ENCODE data around the gene SNX25. TPM values are rescaled to one million over a fixed set of nuclear protein-coding genes. Genes with fewer than 3 reads are reported as not detected.

SNX25 gene
- total and polyA plus RNA-seq, 10 of the 15 experiments (the other 5 are each of a cell fraction or from before 2014, with no cell fraction given) = 11.2 to 117 (median 62.8) TPM

DNA sequence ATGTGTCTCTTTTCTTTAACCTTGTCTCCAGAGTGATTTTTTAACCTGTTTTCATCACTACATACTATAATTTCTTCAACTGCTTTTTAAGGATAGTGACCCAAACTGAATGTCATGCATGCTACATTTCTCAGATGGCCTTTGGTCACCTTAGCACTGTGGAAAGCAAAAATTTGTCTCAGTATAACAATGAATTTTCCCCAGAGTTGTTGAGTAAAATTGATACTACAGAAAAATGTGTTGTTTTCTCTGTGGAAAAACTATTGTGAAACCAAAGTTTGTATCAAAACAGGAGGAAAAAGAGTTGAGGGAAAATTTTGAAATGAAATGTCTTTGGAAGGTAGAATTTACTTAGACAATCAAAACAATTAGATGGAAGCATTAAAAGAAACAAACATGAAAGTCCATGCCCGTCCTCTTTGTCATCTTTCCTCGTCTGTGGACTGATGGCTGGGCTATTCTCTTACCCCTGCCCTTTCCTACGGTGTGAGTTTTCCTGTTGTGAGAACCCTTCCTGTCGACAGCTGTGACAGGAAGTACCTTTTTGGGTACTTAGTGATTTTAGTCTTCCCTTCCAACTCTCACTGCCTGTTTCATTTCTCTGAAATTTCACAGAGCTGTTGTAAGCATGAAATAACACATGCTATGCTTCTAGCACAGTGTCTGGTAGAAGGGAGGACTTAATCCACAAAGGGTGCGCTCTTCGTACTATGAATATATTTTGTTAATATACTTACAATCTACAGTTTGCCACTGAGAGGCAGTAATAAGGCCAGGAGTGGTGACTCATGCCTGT is 135.5 kb downstream of the SNX25 start (continued):
- TF ChIP-seq WRNIP1 (IDR thresholded peaks at IDR 0.05; ENCODE audit: borderline replicate concordance, low read depth, low read length) (no peak), RUNX3 (IDR thresholded peaks at IDR 0.05; ENCODE audit: low read length) (peak; percentile 45; the same call in 1 of the 2 replicates), TAF1 (IDR thresholded peaks at IDR 0.05; ENCODE audit: borderline replicate concordance, low read depth, low read length) (peak; percentile 54; the same call in 1 of the 2 replicates), PBX3 (IDR thresholded peaks at IDR 0.05; ENCODE audit: insufficient replicate concordance, low read depth, low read length) (no peak), GABPA (IDR thresholded peaks at IDR 0.05; ENCODE audit: low read depth) (no peak), SUZ12 (IDR thresholded peaks at IDR 0.05; ENCODE audit: unreplicated experiment) (no peak), SIX5 (IDR thresholded peaks at IDR 0.05; ENCODE audit: low read depth, low read length, severe bottlenecking) (no peak), KLF5 (IDR thresholded peaks at IDR 0.05; ENCODE audit: partially characterized antibody) (peak; percentile 32), CREM (IDR thresholded peaks at IDR 0.05; ENCODE audit: low read depth) (peak; percentile 4), ZBED1 (IDR thresholded peaks at IDR 0.05; ENCODE audit: borderline replicate concordance) (peak; percentile 55), ASH2L (IDR thresholded peaks at IDR 0.05; ENCODE audit: borderline replicate concordance, low read depth) (no peak), NBN (IDR thresholded peaks at IDR 0.05) (no peak), FOXK2 (IDR thresholded peaks at IDR 0.05) (no peak), CHD2 (IDR thresholded peaks at IDR 0.05; ENCODE audit: borderline replicate concordance, low read depth, low read length) (no peak), PML (IDR thresholded peaks at IDR 0.05; ENCODE audit: low read length) (0 out of 2 replicates have a peak, but pooled peaks have one; percentile 21)
- TF ChIP-seq, protein P1, sequence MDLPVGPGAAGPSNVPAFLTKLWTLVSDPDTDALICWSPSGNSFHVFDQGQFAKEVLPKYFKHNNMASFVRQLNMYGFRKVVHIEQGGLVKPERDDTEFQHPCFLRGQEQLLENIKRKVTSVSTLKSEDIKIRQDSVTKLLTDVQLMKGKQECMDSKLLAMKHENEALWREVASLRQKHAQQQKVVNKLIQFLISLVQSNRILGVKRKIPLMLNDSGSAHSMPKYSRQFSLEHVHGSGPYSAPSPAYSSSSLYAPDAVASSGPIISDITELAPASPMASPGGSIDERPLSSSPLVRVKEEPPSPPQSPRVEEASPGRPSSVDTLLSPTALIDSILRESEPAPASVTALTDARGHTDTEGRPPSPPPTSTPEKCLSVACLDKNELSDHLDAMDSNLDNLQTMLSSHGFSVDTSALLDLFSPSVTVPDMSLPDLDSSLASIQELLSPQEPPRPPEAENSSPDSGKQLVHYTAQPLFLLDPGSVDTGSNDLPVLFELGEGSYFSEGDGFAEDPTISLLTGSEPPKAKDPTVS (IDR thresholded peaks at IDR 0.05; ENCODE audit: low read depth, low read length) = no peak
- TF ChIP-seq, protein P2, sequence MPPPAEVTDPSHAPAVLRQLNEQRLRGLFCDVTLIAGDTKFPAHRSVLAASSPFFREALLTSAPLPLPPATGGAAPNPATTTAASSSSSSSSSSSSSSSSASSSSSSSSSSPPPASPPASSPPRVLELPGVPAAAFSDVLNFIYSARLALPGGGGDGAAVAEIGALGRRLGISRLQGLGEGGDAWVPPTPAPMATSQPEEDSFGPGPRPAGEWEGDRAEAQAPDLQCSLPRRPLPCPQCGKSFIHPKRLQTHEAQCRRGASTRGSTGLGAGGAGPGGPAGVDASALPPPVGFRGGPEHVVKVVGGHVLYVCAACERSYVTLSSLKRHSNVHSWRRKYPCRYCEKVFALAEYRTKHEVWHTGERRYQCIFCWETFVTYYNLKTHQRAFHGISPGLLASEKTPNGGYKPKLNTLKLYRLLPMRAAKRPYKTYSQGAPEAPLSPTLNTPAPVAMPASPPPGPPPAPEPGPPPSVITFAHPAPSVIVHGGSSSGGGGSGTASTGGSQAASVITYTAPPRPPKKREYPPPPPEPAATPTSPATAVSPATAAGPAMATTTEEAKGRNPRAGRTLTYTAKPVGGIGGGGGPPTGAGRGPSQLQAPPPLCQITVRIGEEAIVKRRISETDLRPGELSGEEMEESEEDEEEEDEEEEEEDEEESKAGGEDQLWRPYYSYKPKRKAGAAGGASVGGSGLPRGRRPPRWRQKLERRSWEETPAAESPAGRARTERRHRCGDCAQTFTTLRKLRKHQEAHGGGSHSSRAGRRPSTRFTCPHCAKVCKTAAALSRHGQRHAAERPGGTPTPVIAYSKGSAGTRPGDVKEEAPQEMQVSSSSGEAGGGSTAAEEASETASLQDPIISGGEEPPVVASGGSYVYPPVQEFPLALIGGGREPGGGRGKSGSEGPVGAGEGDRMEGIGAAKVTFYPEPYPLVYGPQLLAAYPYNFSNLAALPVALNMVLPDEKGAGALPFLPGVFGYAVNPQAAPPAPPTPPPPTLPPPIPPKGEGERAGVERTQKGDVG (CRISPR knock-in tag; IDR thresholded peaks at IDR 0.05) = no peak
- TF ChIP-seq, protein P3, sequence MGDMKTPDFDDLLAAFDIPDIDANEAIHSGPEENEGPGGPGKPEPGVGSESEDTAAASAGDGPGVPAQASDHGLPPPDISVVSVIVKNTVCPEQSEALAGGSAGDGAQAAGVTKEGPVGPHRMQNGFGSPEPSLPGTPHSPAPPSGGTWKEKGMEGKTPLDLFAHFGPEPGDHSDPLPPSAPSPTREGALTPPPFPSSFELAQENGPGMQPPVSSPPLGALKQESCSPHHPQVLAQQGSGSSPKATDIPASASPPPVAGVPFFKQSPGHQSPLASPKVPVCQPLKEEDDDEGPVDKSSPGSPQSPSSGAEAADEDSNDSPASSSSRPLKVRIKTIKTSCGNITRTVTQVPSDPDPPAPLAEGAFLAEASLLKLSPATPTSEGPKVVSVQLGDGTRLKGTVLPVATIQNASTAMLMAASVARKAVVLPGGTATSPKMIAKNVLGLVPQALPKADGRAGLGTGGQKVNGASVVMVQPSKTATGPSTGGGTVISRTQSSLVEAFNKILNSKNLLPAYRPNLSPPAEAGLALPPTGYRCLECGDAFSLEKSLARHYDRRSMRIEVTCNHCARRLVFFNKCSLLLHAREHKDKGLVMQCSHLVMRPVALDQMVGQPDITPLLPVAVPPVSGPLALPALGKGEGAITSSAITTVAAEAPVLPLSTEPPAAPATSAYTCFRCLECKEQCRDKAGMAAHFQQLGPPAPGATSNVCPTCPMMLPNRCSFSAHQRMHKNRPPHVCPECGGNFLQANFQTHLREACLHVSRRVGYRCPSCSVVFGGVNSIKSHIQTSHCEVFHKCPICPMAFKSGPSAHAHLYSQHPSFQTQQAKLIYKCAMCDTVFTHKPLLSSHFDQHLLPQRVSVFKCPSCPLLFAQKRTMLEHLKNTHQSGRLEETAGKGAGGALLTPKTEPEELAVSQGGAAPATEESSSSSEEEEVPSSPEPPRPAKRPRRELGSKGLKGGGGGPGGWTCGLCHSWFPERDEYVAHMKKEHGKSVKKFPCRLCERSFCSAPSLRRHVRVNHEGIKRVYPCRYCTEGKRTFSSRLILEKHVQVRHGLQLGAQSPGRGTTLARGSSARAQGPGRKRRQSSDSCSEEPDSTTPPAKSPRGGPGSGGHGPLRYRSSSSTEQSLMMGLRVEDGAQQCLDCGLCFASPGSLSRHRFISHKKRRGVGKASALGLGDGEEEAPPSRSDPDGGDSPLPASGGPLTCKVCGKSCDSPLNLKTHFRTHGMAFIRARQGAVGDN (IDR thresholded peaks at IDR 0.05) = 0 out of 2 replicates have a peak, but pooled peaks have one; percentile 26
